Subcutaneous abdominal adipose tissue (tissue), 5 donors: Measurements from ENCODE around the gene TSEN54.
A peak's percentile ranks its signal among the peaks of the same experiment; 100 is the strongest.

Experiments used
- H3K27ac ChIP-seq: one replicate; pipeline ENCODE4 v1.7.0; 2013; ENCODE audit warnings: low read depth, mild to moderate bottlenecking, inconsistent platforms, low read length, moderate library complexity
- H3K27me3 ChIP-seq, 5 donors: one replicate each; pipeline ENCODE4 v1.7.0; 2013; ENCODE audit warnings: low read length in 5 of 5, inconsistent platforms in 1 of 5; ENCODE audit not compliant: control insufficient read depth in 5 of 5, insufficient read depth in 4 of 5
- H3K36me3 ChIP-seq, 5 donors: one replicate each; pipeline ENCODE4 v1.7.0; 2013; ENCODE audit warnings: low read length in 5 of 5; ENCODE audit not compliant: control insufficient read depth in 5 of 5, insufficient read depth in 5 of 5
- H3K4me1 ChIP-seq, 5 donors: one replicate each; pipeline ENCODE4 v1.7.0; 2013; ENCODE audit warnings: low read length in 5 of 5, mild to moderate bottlenecking in 3 of 5, moderate library complexity in 1 of 5; ENCODE audit not compliant: control insufficient read depth in 5 of 5, insufficient read depth in 5 of 5
- H3K4me3 ChIP-seq, 5 donors: one replicate each; pipeline ENCODE4 v1.7.0; 2013; ENCODE audit warnings: low read length in 5 of 5, low read depth in 1 of 5
- H3K9ac ChIP-seq, 5 donors: one replicate each; pipeline ENCODE4 v1.7.0; 2013; ENCODE audit warnings: low read length in 5 of 5, mild to moderate bottlenecking in 4 of 5, moderate library complexity in 3 of 5
- H3K9me3 ChIP-seq, 5 donors: one replicate each; pipeline ENCODE4 v1.7.0; 2013; ENCODE audit warnings: low read length in 5 of 5; ENCODE audit not compliant: control insufficient read depth in 5 of 5
- donor health status: healthy.
- donor health status: healthy.
- donor health status: healthy.
- donor health status: healthy.
- donor health status: healthy.

TSEN54 gene

DNA sequence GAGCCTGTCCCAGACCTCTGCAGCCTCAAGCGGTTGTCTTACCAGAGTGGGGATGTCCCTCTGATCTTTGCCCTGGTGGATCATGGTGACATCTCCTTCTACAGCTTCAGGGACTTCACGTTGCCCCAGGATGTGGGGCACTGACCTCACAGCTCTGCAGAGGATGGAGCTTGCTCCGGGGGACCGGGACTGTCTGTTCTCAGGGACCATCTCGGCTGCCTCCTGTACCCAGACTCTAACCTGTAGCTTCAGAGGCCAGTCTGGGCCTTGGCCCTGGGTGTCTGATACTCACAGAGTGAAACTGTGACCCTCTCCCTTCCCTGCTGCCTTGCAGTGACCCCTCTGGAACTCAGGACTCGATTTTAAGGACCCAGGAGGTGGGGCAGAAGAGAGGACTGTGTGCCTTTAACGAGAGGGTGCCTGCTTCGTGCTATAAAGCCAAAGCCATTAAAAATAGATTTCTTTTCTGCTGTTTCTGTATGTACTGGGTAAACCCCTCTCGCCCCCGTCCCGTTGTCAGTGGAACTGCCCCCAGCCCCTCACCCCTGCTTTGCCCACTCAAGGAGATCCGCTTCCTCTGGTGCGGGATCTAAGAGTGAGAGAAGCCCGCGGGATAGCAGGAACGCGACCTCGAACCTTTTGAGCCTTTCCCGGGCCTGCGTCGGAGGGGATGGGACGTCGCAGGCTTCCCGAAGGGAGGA is 8.1 kb downstream of the TSEN54 start:
- Histone ChIP-seq H3K9ac (no peak overlapping the region), H3K27me3 (no peaks in the 10 kb centered on the region), H3K4me1 (peaks cover 0 to 23% (median 17%) of the 10 kb centered on the region in 5 donors), H3K4me3 (peak overlapping the region in 4 of 5 donors; percentile 56 to 72 (median 60)), H3K27ac (no peak overlapping the region), H3K9me3 (no peaks in the 10 kb centered on the region), H3K36me3 (peaks cover 0 to 13% (median 9%) of the 10 kb centered on the region in 5 donors)

DNA sequence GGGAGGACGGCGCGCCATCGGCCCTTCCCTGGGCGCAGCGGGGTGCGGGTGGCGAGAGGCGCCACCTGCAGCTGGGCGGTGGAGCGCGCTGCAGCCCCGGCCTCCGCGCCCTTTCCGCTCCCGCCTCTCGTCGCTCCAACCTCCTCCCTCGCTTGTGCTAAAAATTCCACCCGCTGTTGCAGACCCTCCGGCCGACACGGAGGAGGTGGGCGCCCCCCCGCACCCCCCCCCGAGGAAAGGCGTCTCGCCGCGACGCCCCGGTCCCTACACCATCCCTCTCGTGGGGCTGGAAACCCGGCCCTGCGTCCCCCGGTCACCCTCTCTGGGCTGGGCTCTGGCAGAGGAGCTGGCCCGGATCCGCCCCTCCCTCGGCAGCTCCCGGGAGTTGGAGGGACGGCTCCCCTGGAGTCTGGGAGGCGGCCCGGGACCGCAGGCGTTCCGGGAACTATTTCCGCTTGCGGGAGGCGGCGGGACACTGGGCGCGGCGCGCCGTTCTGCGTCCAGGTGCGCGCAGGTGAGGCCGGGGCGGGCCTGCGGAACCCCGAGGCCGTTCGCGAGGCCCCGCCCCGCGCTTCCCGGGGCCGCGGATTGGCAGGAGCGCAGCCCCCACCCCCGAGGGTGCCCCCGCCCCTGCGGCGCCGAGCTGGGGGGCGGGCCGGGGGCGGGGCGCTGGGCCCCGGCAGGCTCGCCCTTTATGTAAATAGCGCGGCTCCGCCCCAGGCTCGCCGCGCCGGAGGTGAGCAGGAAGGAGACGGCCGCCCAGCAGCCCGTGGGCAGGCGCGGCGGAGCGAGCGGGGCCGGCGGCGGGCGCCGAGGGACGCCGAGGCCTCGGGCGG is 8.9 kb downstream of the TSEN54 start, which contains the start of gene LLGL2:
LLGL2 (plus strand) TSS at position 728 of the 836 bp plus-strand sequence. CDS start 17,730 bp downstream, outside the sequence.
- H3K9me3 ChIP-seq = no peaks in the 10 kb centered on the region
- H3K4me3 ChIP-seq = peak within 1 kb of the TSS; percentile 48 to 72 (median 61)
- no peaks in the 10 kb centered on the region for H3K27me3 ChIP-seq
- no peak within 1 kb of the TSS for H3K27ac ChIP-seq
- H3K36me3 ChIP-seq = peaks cover 0 to 13% (median 6%) of the 10 kb centered on the region in 5 donors
- H3K9ac ChIP-seq = peak within 1 kb of the TSS in 3 of 5 donors; percentile 39 to 68 (median 43)
- peaks cover 0 to 23% (median 17%) of the 10 kb centered on the region in 5 donors for H3K4me1 ChIP-seq

DNA sequence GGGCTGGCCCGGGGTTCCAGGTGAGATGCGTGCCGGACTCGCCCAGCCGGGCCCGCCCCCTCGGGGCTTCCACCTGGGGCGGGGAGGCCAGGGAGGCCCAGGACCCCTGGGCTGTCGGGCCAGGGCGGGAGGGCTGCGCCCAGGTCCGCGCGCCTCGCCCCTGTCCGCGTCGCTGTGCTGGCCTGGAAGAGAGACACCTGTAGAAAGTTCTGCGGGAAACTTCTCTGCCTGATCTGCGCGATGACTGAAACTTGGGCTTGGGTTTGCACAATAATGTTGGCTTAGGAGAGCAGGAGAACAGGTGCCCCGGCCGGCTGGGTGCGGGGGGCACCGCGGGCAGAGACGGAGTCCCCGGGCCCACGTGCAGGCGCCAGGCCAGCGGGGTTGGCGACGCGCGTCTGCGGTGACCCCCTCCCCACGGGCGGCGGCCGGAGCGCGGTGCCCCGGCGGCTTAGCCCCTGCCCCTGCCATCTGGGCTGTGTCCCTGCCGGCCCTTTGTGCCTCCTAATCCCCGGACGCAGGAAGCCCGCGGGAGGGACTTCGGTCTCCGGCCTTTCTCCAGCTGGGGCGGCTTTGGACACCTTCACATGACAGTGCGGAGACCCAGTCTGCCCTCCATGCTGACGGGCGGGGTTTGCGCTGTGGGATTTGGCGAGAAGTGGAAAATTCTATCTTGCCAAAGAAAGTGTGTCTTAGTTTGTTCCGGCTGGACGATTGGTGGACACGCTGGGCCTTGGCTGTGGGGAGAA is 9.7 kb downstream of the TSEN54 start:
- Histone ChIP-seq H3K4me1 (peaks cover 0 to 23% (median 17%) of the 10 kb centered on the region in 5 donors), H3K27ac (no peak overlapping the region), H3K9ac (peak overlapping the region in 3 of 5 donors; percentile 39 to 68 (median 43)), H3K36me3 (peaks cover 0 to 13% (median 6%) of the 10 kb centered on the region in 5 donors), H3K4me3 (peak overlapping the region; percentile 48 to 72 (median 60)), H3K9me3 (no peaks in the 10 kb centered on the region), H3K27me3 (no peaks in the 10 kb centered on the region)

- Histone ChIP-seq H3K9me3 (no peaks in the 10 kb centered on the region), H3K27ac (no peak overlapping the region), H3K9ac (peak overlapping the region in 3 of 5 donors; percentile 11 to 68 (median 43)), H3K4me3 (peak overlapping the region; percentile 48 to 72 (median 60)), H3K4me1 (peaks cover 0 to 23% (median 17%) of the 10 kb centered on the region in 5 donors), H3K27me3 (no peaks in the 10 kb centered on the region), H3K36me3 (peaks cover 0 to 6% (median 6%) of the 10 kb centered on the region in 5 donors)
Measured at GRCh38 chr17:75526555-75527270, 10.4 kb downstream of the TSEN54 start.

GRCh38 chr17:75530837-75531720 is 14.8 kb downstream of the TSEN54 start:
- peaks cover 0 to 7% (median 7%) of the 10 kb centered on the region in 5 donors for H3K4me1 ChIP-seq
- H3K36me3 ChIP-seq = peaks cover 0 to 2% (median 0%) of the 10 kb centered on the region in 5 donors
- H3K27ac ChIP-seq = no peak overlapping the region
- H3K4me3 ChIP-seq = no peak overlapping the region
- H3K9me3 ChIP-seq = no peaks in the 10 kb centered on the region
- no peaks in the 10 kb centered on the region for H3K27me3 ChIP-seq
- H3K9ac ChIP-seq = no peak overlapping the region

GRCh38 chr17:75531721-75532072 is 15.4 kb downstream of the TSEN54 start:
- Histone ChIP-seq H3K9ac (no peak overlapping the region), H3K9me3 (no peaks in the 10 kb centered on the region), H3K27me3 (no peaks in the 10 kb centered on the region), H3K4me1 (peaks cover 0 to 1% (median under 1%) of the 10 kb centered on the region in 5 donors), H3K4me3 (no peak overlapping the region), H3K36me3 (peaks cover 0 to 2% (median 0%) of the 10 kb centered on the region in 5 donors), H3K27ac (no peak overlapping the region)

- H3K36me3 ChIP-seq = peaks cover 0 to 2% (median 0%) of the 10 kb centered on the region in 5 donors
- H3K27me3 ChIP-seq = no peaks in the 10 kb centered on the region
- H3K9me3 ChIP-seq = no peaks in the 10 kb centered on the region
- H3K27ac ChIP-seq = no peak overlapping the region
- no peak overlapping the region for H3K4me3 ChIP-seq
- H3K9ac ChIP-seq = no peak overlapping the region
- no peaks in the 10 kb centered on the region for H3K4me1 ChIP-seq
Measured at GRCh38 chr17:75535119-75535537, 18.8 kb downstream of the TSEN54 start.

- Histone ChIP-seq H3K9me3 (no peaks in the 10 kb centered on the region), H3K4me1 (no peaks in the 10 kb centered on the region), H3K27ac (no peak overlapping the region), H3K9ac (no peak overlapping the region), H3K4me3 (no peak overlapping the region), H3K36me3 (peaks cover 0 to 2% (median 0%) of the 10 kb centered on the region in 5 donors), H3K27me3 (no peaks in the 10 kb centered on the region)
Measured at GRCh38 chr17:75535871-75536270, 19.5 kb downstream of the TSEN54 start.
